SK-N-SH treated with all-trans-retinoic acid at 6 μM for 48 hours (cell line): ENCODE data around the gene KRTAP2-4.
"Not testable (repeated sequence)": the region's sequence is repeated elsewhere in the genome, so short reads cannot be mapped to it uniquely, and the experiment has no call there.

ENCODE experiments used
- ATAC-seq: fragments of 200-7000 bp; cut with Tn5 transposase; 3 replicates; pipeline ENCODE4 v1.9.1; 2020; ENCODE audit warnings: mild to moderate bottlenecking, moderate library complexity
- ARNTL ChIP-seq: fragments of 450-650 bp; formaldehyde crosslinking; IDR thresholded peaks from 2 replicates; pipeline ENCODE4 v1.5.0; 2020; ENCODE audit warnings: low read depth, mild to moderate bottlenecking, moderate library complexity, borderline replicate concordance
- BACH2 ChIP-seq: fragments of 250-450 bp; sonication (Bioruptor Pico); IDR thresholded peaks from 2 replicates; pipeline ENCODE4 v1.9.0; 2021; ENCODE audit warnings: mild to moderate bottlenecking, borderline replicate concordance
- CREB5 ChIP-seq: fragments of 250-450 bp; sonication (Bioruptor Pico); IDR thresholded peaks from 2 replicates; pipeline ENCODE4 v1.5.1; 2020; ENCODE audit warnings: low read depth, mild to moderate bottlenecking, moderate library complexity
- CSDC2 ChIP-seq: fragments of 250-450 bp; sonication (Bioruptor Pico); IDR thresholded peaks from 2 replicates; pipeline ENCODE4 v1.5.0; 2020; ENCODE audit warnings: mild to moderate bottlenecking, moderate library complexity
- CSRNP3 ChIP-seq: fragments of 250-450 bp; sonication (Bioruptor Pico); IDR thresholded peaks from 2 replicates; pipeline ENCODE4 v1.5.1; 2021; ENCODE audit warnings: mild to moderate bottlenecking, moderate library complexity
- ESRRG ChIP-seq: fragments of 250-450 bp; sonication (Bioruptor Pico); IDR thresholded peaks from 2 replicates; pipeline ENCODE4 v1.6.1; 2021; ENCODE audit warnings: mild to moderate bottlenecking
- GLIS3 ChIP-seq: fragments of 250-450 bp; sonication (Bioruptor Pico); IDR thresholded peaks from 2 replicates; pipeline ENCODE4 v1.5.0; 2020; ENCODE audit warnings: mild to moderate bottlenecking, moderate library complexity
- ISL1 ChIP-seq: fragments of 250-450 bp; sonication (Bioruptor Pico); IDR thresholded peaks from 2 replicates; pipeline ENCODE4 v2.1.2; 2022; ENCODE audit warnings: mild to moderate bottlenecking, moderate library complexity
- OSR1 ChIP-seq: fragments of 250-450 bp; sonication (Bioruptor Pico); IDR thresholded peaks from 2 replicates; pipeline ENCODE4 v1.8.0; 2022; ENCODE audit warnings: moderate library complexity, mild to moderate bottlenecking, inconsistent platforms
- POU6F1 ChIP-seq: fragments of 250-450 bp; sonication (Bioruptor Pico); IDR thresholded peaks from 2 replicates; pipeline ENCODE4 v1.8.0; 2021; ENCODE audit warnings: low read depth, mild to moderate bottlenecking, moderate library complexity, borderline replicate concordance
- PPARA ChIP-seq: fragments of 250-450 bp; sonication (Bioruptor Pico); IDR thresholded peaks from 2 replicates; pipeline ENCODE4 v1.5.0; 2020; ENCODE audit warnings: mild to moderate bottlenecking, borderline replicate concordance
- RARB ChIP-seq: fragments of 250-450 bp; sonication (Bioruptor Pico); IDR thresholded peaks from 2 replicates; pipeline ENCODE4 v1.8.0; 2021; ENCODE audit warnings: mild to moderate bottlenecking, moderate library complexity
- SNAI2 ChIP-seq: fragments of 250-450 bp; sonication (Bioruptor Pico); IDR thresholded peaks from 2 replicates; pipeline ENCODE4 v1.5.0; 2020; ENCODE audit warnings: mild to moderate bottlenecking, moderate library complexity
- TCF4 ChIP-seq: fragments of 250-450 bp; sonication (Bioruptor Pico); IDR thresholded peaks from 2 replicates; pipeline ENCODE4 v1.8.0; 2021; ENCODE audit warnings: mild to moderate bottlenecking, moderate library complexity, borderline replicate concordance
- TOX ChIP-seq: fragments of 250-450 bp; sonication (Bioruptor Pico); IDR thresholded peaks from 2 replicates; pipeline ENCODE4 v1.8.0; 2021; ENCODE audit warnings: mild to moderate bottlenecking, moderate library complexity, borderline replicate concordance
- TSHZ2 ChIP-seq: fragments of 250-450 bp; sonication (Bioruptor Pico); IDR thresholded peaks from 2 replicates; pipeline ENCODE4 v1.5.0; 2020; ENCODE audit warnings: mild to moderate bottlenecking, moderate library complexity
- ZC3H10 ChIP-seq: fragments of 250-450 bp; sonication (Bioruptor Pico); IDR thresholded peaks from 2 replicates; pipeline ENCODE4 v1.5.1; 2021; ENCODE audit warnings: mild to moderate bottlenecking, moderate library complexity
- ZFP30 ChIP-seq: fragments of 450-650 bp; formaldehyde crosslinking; IDR thresholded peaks from 2 replicates; pipeline ENCODE4 v1.5.0; 2022; ENCODE audit warnings: mild to moderate bottlenecking, moderate library complexity
- ZNF565 ChIP-seq: fragments of 450-650 bp; formaldehyde crosslinking; conservative IDR thresholded peaks from 2 replicates; pipeline ENCODE4 v1.5.0; 2020; ENCODE audit warnings: low read depth, mild to moderate bottlenecking, moderate library complexity
- ZNF70 ChIP-seq: fragments of 450-650 bp; formaldehyde crosslinking; IDR thresholded peaks from 2 replicates; pipeline ENCODE4 v1.5.0; 2020; ENCODE audit warnings: mild to moderate bottlenecking, moderate library complexity
- ZNF8 ChIP-seq: fragments of 450-650 bp; formaldehyde crosslinking; IDR thresholded peaks from 2 replicates; pipeline ENCODE4 v1.5.0; 2020; ENCODE audit warnings: mild to moderate bottlenecking, moderate library complexity

KRTAP2-4 gene

GRCh38 chr17:41065829-41066624, at the start of gene KRTAP2-4:
KRTAP2-4 (minus strand) TSS chr17:41065879; CDS start chr17:41065845, 34 bp downstream.
- ATAC-seq: no peak
- TF ChIP-seq POU6F1 (CRISPR knock-in tag) (no peak), CREB5 (no peak), OSR1 (CRISPR knock-in tag) (no peak)

- TF ChIP-seq OSR1 (CRISPR knock-in tag): no peak
- TF ChIP-seq GLIS3 (CRISPR knock-in tag): no peak
- no peak for TF ChIP-seq CSDC2 (CRISPR knock-in tag)
- no peak for TF ChIP-seq TOX
- no peak for TF ChIP-seq POU6F1 (CRISPR knock-in tag)
- TF ChIP-seq BACH2 (CRISPR knock-in tag): no peak
- no peak for TF ChIP-seq TCF4 (CRISPR knock-in tag)
- no peak for TF ChIP-seq ESRRG (CRISPR knock-in tag)
- TF ChIP-seq ZNF565 (CRISPR knock-in tag): no peak
- TF ChIP-seq ZFP30: no peak
- TF ChIP-seq ZNF8: no peak
- no peak for TF ChIP-seq RARB (CRISPR knock-in tag)
- no peak for TF ChIP-seq ISL1 (CRISPR knock-in tag)
- no peak for TF ChIP-seq PPARA (CRISPR knock-in tag)
- no peak for TF ChIP-seq ZC3H10 (CRISPR knock-in tag)
- TF ChIP-seq SNAI2: no peak
- no peak for ATAC-seq
These were observed 45.6 kb upstream of the KRTAP2-4 start for GRCh38 chr17:41111151-41111885.

- ATAC-seq: not testable (repeated sequence)
These were observed 43.2 kb upstream of the KRTAP2-4 start for GRCh38 chr17:41108728-41109386.

GRCh38 chr17:41107941-41108450, 42.3 kb upstream of the KRTAP2-4 start:
- no peak for ATAC-seq
- no peak for TF ChIP-seq ISL1 (CRISPR knock-in tag)
- TF ChIP-seq TOX: no peak
- TF ChIP-seq POU6F1 (CRISPR knock-in tag): no peak
- no peak for TF ChIP-seq ZFP30
- TF ChIP-seq CSRNP3 (CRISPR knock-in tag): no peak
- no peak for TF ChIP-seq SNAI2
- TF ChIP-seq CSDC2 (CRISPR knock-in tag): no peak
- no peak for TF ChIP-seq ZNF70
- no peak for TF ChIP-seq OSR1 (CRISPR knock-in tag)
- TF ChIP-seq ZNF565 (CRISPR knock-in tag): no peak
- no peak for TF ChIP-seq ARNTL (CRISPR knock-in tag)
- no peak for TF ChIP-seq CREB5
- TF ChIP-seq GLIS3 (CRISPR knock-in tag): no peak
- TF ChIP-seq RARB (CRISPR knock-in tag): no peak
- TF ChIP-seq TSHZ2: no peak
